ENCODE measurements around the gene GRK1. TPM values are rescaled to one million over a fixed set of nuclear protein-coding genes. Genes with fewer than 3 reads are reported as not detected.
"Not testable (repeated sequence)": the region's sequence is repeated elsewhere in the genome, so short reads cannot be mapped to it uniquely, and the experiment has no call there.

Gene GRK1
- total RNA-seq, 1 donor = under 0.01 TPM

- DNase-seq (ENCODE audit: low read depth in 2 of 3, low spot score in 2 of 3) = no peak
Observed at GRCh38 chr13:113751491-113751890, 84.5 kb downstream of the GRK1 start.

- not testable (repeated sequence) for DNase-seq (ENCODE audit: low read depth in 2 of 3, low spot score in 2 of 3)
Observed at GRCh38 chr13:113752211-113752986, 85.4 kb downstream of the GRK1 start.

GRCh38 chr13:113753171-113753570, 86.2 kb downstream of the GRK1 start:
- DNase-seq (ENCODE audit: low read depth in 2 of 3, low spot score in 2 of 3) = no peak

- DNase-seq (ENCODE audit: low read depth in 2 of 3, low spot score in 2 of 3) = no peak
Observed at GRCh38 chr13:113754242-113754641, 87.2 kb downstream of the GRK1 start.

- no peak for DNase-seq (ENCODE audit: low read depth in 2 of 3, low spot score in 2 of 3)
Observed at GRCh38 chr13:113754691-113755090, 87.7 kb downstream of the GRK1 start.

GRCh38 chr13:113756441-113757097, 89.5 kb downstream of the GRK1 start:
- DNase-seq (ENCODE audit: low read depth in 2 of 3, low spot score in 2 of 3) = no peak

- DNase-seq (ENCODE audit: low read depth in 2 of 3, low spot score in 2 of 3) = peak; percentile 24 to 85 (median 73)
Observed at GRCh38 chr13:113758651-113759524, 91.9 kb downstream of the GRK1 start, which contains the start of gene TMEM255B. TMEM255B (plus strand) TSS chr13:113759226; CDS start chr13:113759270, 44 bp downstream.

GRCh38 chr13:113759525-113760137, 92.6 kb downstream of the GRK1 start:
- no peak for DNase-seq (ENCODE audit: low read depth in 2 of 3, low spot score in 2 of 3)

GRCh38 chr13:113761136-113761535, 94.1 kb downstream of the GRK1 start:
- no peak for DNase-seq (ENCODE audit: low read depth in 2 of 3, low spot score in 2 of 3)

- no peak for DNase-seq (ENCODE audit: low read depth in 2 of 3, low spot score in 2 of 3)
Observed at GRCh38 chr13:113762075-113762474, 95.1 kb downstream of the GRK1 start.

GRCh38 chr13:113762538-113762937, 95.5 kb downstream of the GRK1 start:
- DNase-seq (ENCODE audit: low read depth in 2 of 3, low spot score in 2 of 3) = no peak

- DNase-seq (ENCODE audit: low read depth in 2 of 3, low spot score in 2 of 3) = no peak
Observed at GRCh38 chr13:113763254-113763653, 96.2 kb downstream of the GRK1 start.

- no peak for DNase-seq (ENCODE audit: low read depth in 2 of 3, low spot score in 2 of 3)
Observed at GRCh38 chr13:113763961-113764792, 97.2 kb downstream of the GRK1 start.

- DNase-seq (ENCODE audit: low read depth in 2 of 3, low spot score in 2 of 3) = no peak
Observed at GRCh38 chr13:113764793-113765563, 98.0 kb downstream of the GRK1 start.

- no peak for DNase-seq (ENCODE audit: low read depth in 2 of 3, low spot score in 2 of 3)
Observed at GRCh38 chr13:113765564-113765910, 98.5 kb downstream of the GRK1 start.

GRCh38 chr13:113766035-113766800, 99.2 kb downstream of the GRK1 start:
- no peak for DNase-seq (ENCODE audit: low read depth in 2 of 3, low spot score in 2 of 3)

GRCh38 chr13:113767366-113767765, 100.3 kb downstream of the GRK1 start:
- no peak for DNase-seq (ENCODE audit: low read depth in 2 of 3, low spot score in 2 of 3)
